Hematopoietic multipotent progenitor cell treated with erythropoietin and hydrocortisone succinate and interleukin-3 and kit ligand, for 4 days (in vitro differentiated cells): ENCODE measurements around the gene CHD2.
"Not testable (repeated sequence)": the region's sequence is repeated elsewhere in the genome, so short reads cannot be mapped to it uniquely, and the experiment has no call there.

Experiments used
- DNase-seq: peaks from one replicate; pipeline ENCODE4 v3.0.0-alpha.2; 2015

Gene CHD2

DNA sequence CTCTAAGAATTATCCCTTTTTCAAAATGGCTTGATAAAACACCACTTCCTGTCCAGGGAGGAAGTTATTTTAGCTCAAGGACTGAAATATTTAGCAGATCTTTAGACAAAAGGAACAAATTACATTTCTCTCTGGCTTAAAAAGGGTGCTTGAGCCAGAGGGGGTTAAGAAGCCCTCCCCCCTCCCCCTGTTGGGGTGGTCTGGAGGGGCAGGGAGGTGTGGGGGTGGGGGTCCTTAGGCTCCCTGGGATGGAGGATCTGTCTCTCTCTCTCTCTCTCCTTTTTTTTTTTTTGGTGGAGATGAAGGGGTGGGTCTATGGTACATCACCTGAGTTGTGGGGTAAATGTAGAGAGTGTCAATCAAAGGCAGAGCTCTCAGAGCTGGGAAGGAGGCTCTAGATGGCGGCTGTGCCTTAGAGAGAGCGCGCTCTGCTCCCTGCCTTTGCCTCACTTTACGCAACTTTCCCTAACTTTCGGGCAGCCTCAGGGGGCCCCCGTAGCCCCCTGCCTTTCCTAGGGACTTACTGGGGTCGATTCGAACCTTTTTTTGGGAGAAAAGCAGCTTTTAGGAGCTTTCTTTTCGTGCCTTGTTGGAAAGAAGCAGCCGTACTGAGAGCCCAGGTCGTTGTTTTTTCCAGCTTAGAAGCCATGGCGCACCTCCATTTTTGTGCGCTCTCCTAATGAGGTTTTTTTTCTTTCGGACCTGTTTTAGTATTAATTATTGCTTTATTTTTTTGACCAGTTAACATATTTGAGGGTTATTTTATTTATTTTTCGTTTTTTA, at the start of gene CHD2:
Gene CHD2, plus strand, starts transcription at position 377 of the 783 bp plus-strand sequence. CDS start 914 bp downstream, outside the sequence.
- peak; percentile 95 for DNase-seq

DNA sequence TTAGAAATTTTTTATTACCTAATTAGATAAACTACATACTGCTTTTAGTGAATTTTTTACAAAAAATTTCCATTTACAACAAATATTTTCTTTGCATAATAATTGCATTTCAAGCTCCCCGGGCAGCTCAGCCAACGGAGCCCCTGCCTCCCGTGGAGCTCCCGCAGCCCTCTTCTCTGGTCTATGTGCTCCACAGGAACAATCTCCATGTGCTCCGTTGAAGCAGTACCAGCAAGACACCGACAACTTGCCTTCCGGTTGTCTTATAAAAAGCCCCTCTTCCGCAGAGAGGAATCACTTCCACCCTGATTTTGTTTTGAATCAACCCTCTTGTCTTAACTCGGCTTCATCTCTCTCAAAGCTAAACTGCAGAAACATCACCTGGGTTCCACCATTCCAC, 46.9 kb upstream of the CHD2 start:
- no peak for DNase-seq

- DNase-seq = no peak
Measured at GRCh38 chr15:92861742-92862141, 38.4 kb upstream of the CHD2 start.

DNA sequence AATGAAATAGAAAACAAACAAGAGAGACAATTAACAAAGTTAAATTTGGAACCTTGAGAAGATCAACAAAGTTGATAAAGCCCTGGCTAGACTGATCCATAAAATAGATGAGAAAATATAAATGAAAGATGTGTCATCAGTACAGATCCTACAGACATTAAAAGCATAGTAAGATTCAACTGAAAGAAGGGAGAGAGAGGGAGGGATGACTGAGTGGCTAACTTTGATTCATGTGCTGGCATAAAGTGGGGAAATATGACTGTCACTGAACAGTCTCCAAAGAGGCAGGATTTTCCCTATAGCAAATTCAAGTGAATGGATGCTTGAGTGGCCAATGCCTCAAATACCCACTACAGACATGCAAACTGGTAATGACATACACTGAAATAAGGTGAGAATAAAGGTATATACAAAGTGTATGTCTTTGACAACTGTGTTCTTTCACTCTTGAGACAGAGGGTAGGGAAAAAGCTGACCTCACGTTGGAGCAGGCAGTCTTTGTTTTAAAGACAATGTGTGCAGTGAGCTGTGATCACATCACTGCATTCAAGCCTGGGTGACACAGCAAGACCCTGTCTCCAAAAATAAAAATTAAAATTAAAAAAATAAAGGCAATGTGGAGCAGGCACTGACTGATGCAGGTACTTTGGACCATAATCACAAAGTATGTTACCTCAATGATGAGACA, 35.9 kb upstream of the CHD2 start:
- no peak for DNase-seq

- no peak for DNase-seq
Measured at GRCh38 chr15:92869263-92869940, 30.7 kb upstream of the CHD2 start.

- peak; percentile 39 for DNase-seq
Measured at GRCh38 chr15:92870010-92870591, 30.0 kb upstream of the CHD2 start.

DNA sequence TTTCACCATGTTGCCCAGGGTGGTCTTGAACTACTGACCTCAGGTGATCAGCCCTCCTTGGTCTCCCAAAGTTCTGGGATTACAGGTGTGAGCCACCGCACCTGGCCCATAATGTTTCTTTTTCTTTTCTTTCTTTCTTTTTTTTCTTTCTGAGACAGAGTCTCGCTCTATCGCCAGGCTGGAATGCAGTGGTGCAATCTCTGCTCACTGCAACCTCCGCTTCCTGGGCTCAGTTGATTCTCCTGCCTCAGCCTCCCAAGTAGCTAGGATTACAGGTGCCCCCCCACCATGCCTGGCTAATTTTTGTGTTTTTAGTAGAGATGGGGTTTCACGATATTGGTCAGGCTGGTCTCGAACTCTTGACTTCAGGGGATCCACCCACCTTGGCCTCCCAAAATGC, 27.2 kb upstream of the CHD2 start:
- DNase-seq = not testable (repeated sequence)

GRCh38 chr15:92877000-92877399, 23.1 kb upstream of the CHD2 start:
- no peak for DNase-seq

DNA sequence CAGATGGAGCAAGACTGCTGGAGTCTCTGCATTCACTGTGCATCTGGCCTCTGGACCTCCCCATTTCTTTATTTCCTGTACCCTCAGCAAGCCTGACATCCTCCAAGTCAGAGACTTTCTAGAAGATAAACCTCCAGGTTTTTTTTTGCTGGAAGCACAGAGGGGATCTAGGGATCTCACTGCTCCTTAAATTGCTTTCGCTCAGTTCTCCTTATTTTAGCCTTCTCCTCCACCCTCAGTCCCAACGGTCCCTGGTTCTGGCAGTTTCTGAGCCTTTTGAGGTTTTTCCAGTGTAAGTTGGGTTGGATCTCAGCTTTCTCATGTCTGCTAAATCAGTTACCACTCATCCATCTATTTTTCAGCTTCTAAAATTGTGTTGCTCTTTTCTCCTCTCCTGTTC, 22.7 kb upstream of the CHD2 start:
- DNase-seq = no peak

GRCh38 chr15:92878593-92879053, 21.5 kb upstream of the CHD2 start:
- peak; percentile 61 for DNase-seq

DNA sequence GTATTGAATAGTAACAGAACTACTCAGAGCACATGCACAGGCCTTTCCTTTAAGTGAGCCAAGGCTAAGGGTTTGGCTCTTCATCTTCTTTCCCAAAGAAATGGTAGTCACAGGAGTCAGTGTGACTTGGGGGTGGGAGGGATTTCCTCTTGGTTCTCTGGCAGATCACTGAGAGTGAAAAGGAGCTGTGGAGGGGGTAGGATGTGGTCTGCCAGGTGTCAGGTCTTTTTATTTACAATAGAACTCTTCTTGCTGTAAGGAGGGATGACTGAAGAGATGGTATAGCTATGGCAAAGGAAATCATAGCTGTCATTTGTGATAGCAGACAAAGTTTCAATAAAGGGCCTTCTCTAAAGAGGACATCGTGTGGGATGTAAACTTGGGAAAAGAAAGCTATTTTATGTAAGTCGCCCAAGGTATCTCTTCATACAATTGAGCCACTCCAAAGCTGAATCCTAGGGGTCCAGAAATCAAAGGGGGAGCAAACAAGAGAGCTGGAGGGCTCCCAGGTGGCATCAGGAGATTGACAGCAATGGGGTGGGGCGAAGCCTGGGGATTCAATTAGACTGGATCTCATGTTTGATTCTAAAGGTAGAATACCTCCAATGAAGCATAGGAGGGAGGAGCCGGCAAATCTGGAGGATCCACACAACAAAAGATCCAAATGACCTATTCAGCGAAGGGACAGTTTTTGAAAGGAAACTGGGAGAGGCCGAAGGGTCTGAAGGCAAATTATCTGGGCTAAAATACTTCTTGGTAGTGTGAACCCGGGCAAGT, 20.0 kb upstream of the CHD2 start:
- DNase-seq = no peak

- DNase-seq = no peak
Measured at GRCh38 chr15:92880796-92881195, 19.3 kb upstream of the CHD2 start.

DNA sequence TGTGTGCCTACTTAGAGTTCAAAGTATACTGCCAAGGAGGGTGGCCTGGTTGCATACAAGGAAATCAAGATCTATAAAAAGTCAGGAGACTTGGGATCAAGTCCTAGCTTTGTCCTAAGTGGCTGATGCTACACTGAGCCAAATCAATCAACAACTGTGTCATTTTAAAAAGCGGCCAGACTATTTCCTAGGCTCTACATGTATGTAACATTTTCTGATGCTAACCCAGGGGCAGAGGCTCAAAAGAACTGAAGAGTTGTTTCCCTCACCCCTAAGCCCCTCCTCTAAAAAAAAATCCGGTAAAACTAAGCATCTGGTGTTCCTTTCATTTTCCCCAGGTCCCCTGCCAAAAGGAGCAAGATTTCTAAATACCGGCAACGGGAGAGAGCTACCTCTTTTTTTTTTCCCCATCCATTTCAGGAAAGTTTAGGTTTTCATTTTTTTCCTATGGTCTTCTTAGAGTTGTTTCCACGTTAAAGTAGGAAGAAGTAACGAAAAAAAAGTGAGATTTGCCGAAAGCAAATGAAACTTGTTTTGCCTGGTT, 18.8 kb upstream of the CHD2 start:
- peak; percentile 47 for DNase-seq

DNA sequence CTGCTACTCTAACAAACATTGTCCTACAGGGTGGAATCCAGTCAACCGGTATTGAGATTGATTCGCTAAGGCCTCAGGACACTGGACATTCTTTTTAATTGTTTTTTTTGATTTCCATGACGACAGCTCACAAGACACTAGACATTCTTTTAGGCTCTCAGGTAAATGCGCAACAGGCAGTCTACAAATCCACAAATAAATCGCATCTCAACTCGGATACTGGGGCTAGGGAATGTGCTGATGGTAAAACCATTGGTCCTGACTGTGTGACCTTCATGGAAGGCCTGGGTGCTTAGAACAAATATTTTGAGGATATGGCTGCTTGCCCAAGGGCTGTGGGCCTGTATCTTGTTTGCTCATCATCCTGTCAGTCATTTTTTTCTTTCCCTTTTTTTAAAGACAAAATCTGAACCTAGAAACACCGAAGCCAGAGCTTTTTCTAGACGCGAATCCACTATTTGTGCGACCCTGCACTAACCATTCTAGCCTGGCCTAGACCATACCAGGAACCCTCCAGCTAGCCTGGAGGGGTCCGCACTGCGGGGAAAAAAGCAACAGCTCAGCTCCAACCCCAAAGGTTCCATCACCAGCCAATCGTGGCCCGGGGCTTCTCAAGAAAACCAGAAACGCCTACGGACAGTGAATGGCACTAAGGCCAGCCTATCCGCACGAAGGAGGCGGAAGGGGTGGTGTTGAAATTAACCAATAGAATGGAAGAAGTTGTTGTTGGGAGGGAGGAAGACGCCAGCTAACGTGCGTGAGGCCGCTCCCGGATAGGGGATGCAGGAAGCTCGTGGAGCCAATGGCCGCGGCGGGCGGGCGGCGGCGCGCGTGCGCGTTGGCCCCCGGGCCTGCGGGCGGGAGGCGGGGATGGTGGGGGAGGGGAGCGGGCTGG, 18.1 kb upstream of the CHD2 start:
- peak; percentile 100 for DNase-seq

DNA sequence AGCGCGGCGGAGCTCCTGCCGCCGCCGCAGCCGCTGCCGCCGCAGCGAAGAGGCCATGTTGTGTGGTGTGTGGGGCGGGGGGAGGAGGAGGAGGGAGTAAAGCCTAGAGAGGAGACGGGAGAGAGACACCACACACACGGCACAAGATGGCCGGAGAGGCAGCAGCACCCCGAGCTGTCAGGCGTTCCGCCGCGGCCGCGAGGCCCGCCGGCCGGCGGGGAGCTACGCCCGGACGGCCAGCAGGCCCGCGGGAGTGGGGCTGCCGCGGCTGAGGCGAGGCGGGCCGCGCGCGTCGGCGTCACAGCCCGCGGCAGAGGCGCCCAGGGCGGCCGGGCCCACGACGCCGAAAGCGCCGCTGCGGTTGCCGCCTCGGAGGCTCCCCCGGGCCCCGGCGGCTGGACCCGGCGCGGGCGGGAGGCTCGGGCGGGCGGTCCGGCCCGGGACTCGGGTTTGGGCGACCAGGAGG, 17.4 kb upstream of the CHD2 start:
- DNase-seq = no peak

GRCh38 chr15:92883163-92883875, 16.8 kb upstream of the CHD2 start:
- DNase-seq = peak; percentile 55

- peak; percentile 43 for DNase-seq
Measured at GRCh38 chr15:92883876-92884435, 16.2 kb upstream of the CHD2 start.

- peak; percentile 67 for DNase-seq
Measured at GRCh38 chr15:92884436-92885223, 15.5 kb upstream of the CHD2 start.
